B cell (primary cell): ENCODE data around the gene PROM2. TPM values are rescaled to one million over a fixed set of nuclear protein-coding genes. Genes with fewer than 3 reads are reported as not detected.

Experiments used
- ATAC-seq: fragments of 200-7000 bp; cut with Tn5 transposase; one replicate; pipeline ENCODE4 v1.10.0; 2021; ENCODE audit warnings: low read depth, mild to moderate bottlenecking, moderate number of reproducible peaks, moderate library complexity
- CTCF ChIA-PET: fragments of 350-600 bp; sonication (Branson Sonifier 250); formaldehyde crosslinking; loops from one replicate; lab custom pipeline; 2021; ENCODE audit warnings: antibody characterized with exemption, inconsistent platforms; lab: Charles Lee
- POLR2A ChIA-PET: fragments of 350-600 bp; sonication (Branson Sonifier 250); formaldehyde crosslinking; loops from one replicate; lab custom pipeline; 2021; ENCODE audit warnings: antibody characterized with exemption; lab: Charles Lee
- DNase-seq: peaks from one replicate; pipeline ENCODE4 v3.0.0; 2013
- H2AFZ ChIP-seq: 2 replicates; pipeline ENCODE4 v1.6.1; 2012; ENCODE audit warnings: mild to moderate bottlenecking, low read depth, low read length; ENCODE audit not compliant: insufficient read depth, poor library complexity, severe bottlenecking
- H3K27ac ChIP-seq, 2 donors: 1 replicate in 1 of 2; 2 replicates in 1 of 2; pipeline ENCODE4 v1.5.1; 2012 to 2013; ENCODE audit warnings: low read length in 2 of 2, mild to moderate bottlenecking in 2 of 2, moderate library complexity in 1 of 2
- H3K27me3 ChIP-seq, 4 experiments: fragments of 200-600 bp in 1 of 4; sonication (generic) in 1 of 4; replicated peaks in 1 of 4; 1 replicate in 2 of 4; 2 replicates in 2 of 4; pipeline versions ENCODE4 v1.6.1 to v1.7.0; 2013 to 2016; ENCODE audit warnings: low read length in 3 of 4, mild to moderate bottlenecking in 2 of 4, mixed read lengths in 1 of 4, moderate library complexity in 1 of 4; ENCODE audit not compliant: insufficient read depth in 4 of 4, control insufficient read depth in 3 of 4; ENCODE audit errors: control extremely low read depth in 1 of 4
- H3K36me3 ChIP-seq, 2 experiments: replicated peaks in 1 of 2; 1 replicate in 1 of 2; 2 replicates in 1 of 2; pipeline versions ENCODE4 v1.6.1 to v1.7.1; 2013; ENCODE audit warnings: low read length in 1 of 2; ENCODE audit not compliant: insufficient read depth in 2 of 2, control insufficient read depth in 1 of 2; ENCODE audit errors: control extremely low read depth in 1 of 2, extremely low read depth in 1 of 2
- H3K4me1 ChIP-seq, 2 donors: fragments of 200-600 bp in 1 of 2; sonication (generic) in 1 of 2; 1 replicate in 1 of 2; 2 replicates in 1 of 2; pipeline versions ENCODE4 v1.5.1 to v1.6.1; 2013 to 2017; ENCODE audit warnings: low read length in 2 of 2; ENCODE audit not compliant: control insufficient read depth in 2 of 2, insufficient read depth in 2 of 2
- H3K4me2 ChIP-seq: replicated peaks from 2 replicates; pipeline ENCODE3; 2012; ENCODE audit warnings: mild to moderate bottlenecking, low read depth, low read length; ENCODE audit not compliant: poor library complexity, severe bottlenecking
- H3K4me3 ChIP-seq, 5 experiments: fragments of 200-600 bp in 1 of 5; sonication (generic) in 1 of 5; 1 replicate in 3 of 5; 2 replicates in 2 of 5; pipeline versions ENCODE4 v1.5.1 to v1.7.0; 2011 to 2016; ENCODE audit warnings: low read length in 4 of 5, mild to moderate bottlenecking in 4 of 5, low read depth in 2 of 5, control low read depth in 1 of 5, moderate library complexity in 1 of 5; ENCODE audit not compliant: insufficient read depth in 1 of 5; ENCODE audit errors: control extremely low read depth in 1 of 5, extremely low read depth in 1 of 5
- H3K79me2 ChIP-seq: fragments of 200-600 bp; sonication (generic); one replicate; pipeline ENCODE4 v1.6.0; 2016; ENCODE audit warnings: low read length; ENCODE audit not compliant: control insufficient read depth, insufficient read depth
- H3K9ac ChIP-seq: fragments of 200-600 bp; sonication (generic); 2 replicates; pipeline ENCODE4 v1.6.1; 2017; ENCODE audit warnings: mild to moderate bottlenecking, low read length, moderate library complexity
- H3K9me3 ChIP-seq, 3 donors: one replicate each; pipeline versions ENCODE4 v1.6.1 to v1.7.1; 2013; ENCODE audit warnings: low read length in 2 of 3; ENCODE audit not compliant: control insufficient read depth in 2 of 3, insufficient read depth in 1 of 3; ENCODE audit errors: control extremely low read depth in 1 of 3
- H4K20me1 ChIP-seq: 2 replicates; pipeline ENCODE4 v1.6.0; 2012; ENCODE audit warnings: mild to moderate bottlenecking, low read length; ENCODE audit not compliant: insufficient read depth, control insufficient read depth, poor library complexity, severe bottlenecking
- H3K27ac Mint-ChIP-seq: one replicate; pipeline ENCODE4 v1.8.0; 2021; ENCODE audit warnings: mixed read lengths
- H3K27me3 Mint-ChIP-seq: one replicate; pipeline ENCODE4 v1.8.0; 2021; ENCODE audit warnings: mixed read lengths
- H3K4me1 Mint-ChIP-seq: one replicate; pipeline ENCODE4 v1.8.0; 2021; ENCODE audit warnings: mixed read lengths
- H3K4me3 Mint-ChIP-seq: one replicate; pipeline ENCODE4 v1.8.0; 2021; ENCODE audit warnings: mixed read lengths
- H3K9me3 Mint-ChIP-seq: one replicate; pipeline ENCODE4 v1.8.0; 2022; ENCODE audit warnings: mixed read lengths; ENCODE audit not compliant: insufficient read depth
- EZH2 ChIP-seq: IDR thresholded peaks from 2 replicates; pipeline ENCODE4 v1.6.1; 2012; ENCODE audit warnings: borderline replicate concordance, low read depth, mild to moderate bottlenecking, moderate library complexity, low read length; ENCODE audit not compliant: insufficient read depth, poor library complexity, severe bottlenecking
- WGBS: methylation state at CpG from one replicate; pipeline ENCODE4 v1.1.5; 2013; ENCODE audit warnings: missing lambda C conversion rate; ENCODE audit not compliant: insufficient coverage; 5-methylcytosine and 5-hydroxymethylcytosine counted together
- intact Hi-C: fragments of 100-400 bp; cut with micrococcal nuclease; formaldehyde crosslinking; loops from one replicate; pipeline ENCODE4 v1.10.0; 2022
- polyA plus RNA-seq: library from polyadenylated mRNA; depleted of rRNA; stranded (reverse); fragments of >200 nt; gene quantifications from 2 replicates; pipeline ENCODE4 v1.2.3, GENCODE V29; 2012
- total RNA-seq, 2 donors: library from RNA; stranded (reverse); fragments of 120-200 nt in 1 of 2; gene quantifications; 1 replicate in 1 of 2; 2 replicates in 1 of 2; pipeline versions ENCODE4 v1.2.3 to v1.2.4, GENCODE V29; 2013 to 2022
- TF ChIP-seq, protein P1 (sequence below): fragments of 200-600 bp; IDR thresholded peaks from one replicate; pipeline ENCODE4 v1.8.0; 2022; ENCODE audit warnings: antibody characterized with exemption, mild to moderate bottlenecking

PROM2 gene
- total and polyA plus RNA-seq, 2 donors (not counting 1 experiment from before 2014, with no cell fraction given), result 0.67 to 1.3 TPM

DNA sequence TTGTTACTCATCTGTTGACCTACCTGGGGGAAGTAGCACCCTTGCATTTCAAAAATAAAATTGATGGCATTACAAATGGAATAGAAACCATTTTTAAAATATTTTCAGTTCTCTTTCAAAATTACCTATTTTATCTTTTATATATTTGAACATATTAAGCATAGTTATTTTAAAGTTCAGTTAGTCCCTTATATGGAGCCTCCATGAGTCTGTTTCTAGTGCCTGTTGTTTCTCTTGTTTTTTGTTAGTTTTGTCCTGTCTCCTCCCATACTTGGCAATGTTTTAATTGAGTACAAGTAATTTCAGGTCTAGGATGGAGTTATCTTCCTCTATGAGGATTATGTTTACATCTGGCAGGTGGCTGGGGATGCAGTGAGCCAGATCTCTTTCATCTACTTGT is 17.0 kb downstream of the PROM2 start:
- H3K4me1 ChIP-seq, result no peaks in the 10 kb centered on the region
- TF ChIP-seq, protein P1, sequence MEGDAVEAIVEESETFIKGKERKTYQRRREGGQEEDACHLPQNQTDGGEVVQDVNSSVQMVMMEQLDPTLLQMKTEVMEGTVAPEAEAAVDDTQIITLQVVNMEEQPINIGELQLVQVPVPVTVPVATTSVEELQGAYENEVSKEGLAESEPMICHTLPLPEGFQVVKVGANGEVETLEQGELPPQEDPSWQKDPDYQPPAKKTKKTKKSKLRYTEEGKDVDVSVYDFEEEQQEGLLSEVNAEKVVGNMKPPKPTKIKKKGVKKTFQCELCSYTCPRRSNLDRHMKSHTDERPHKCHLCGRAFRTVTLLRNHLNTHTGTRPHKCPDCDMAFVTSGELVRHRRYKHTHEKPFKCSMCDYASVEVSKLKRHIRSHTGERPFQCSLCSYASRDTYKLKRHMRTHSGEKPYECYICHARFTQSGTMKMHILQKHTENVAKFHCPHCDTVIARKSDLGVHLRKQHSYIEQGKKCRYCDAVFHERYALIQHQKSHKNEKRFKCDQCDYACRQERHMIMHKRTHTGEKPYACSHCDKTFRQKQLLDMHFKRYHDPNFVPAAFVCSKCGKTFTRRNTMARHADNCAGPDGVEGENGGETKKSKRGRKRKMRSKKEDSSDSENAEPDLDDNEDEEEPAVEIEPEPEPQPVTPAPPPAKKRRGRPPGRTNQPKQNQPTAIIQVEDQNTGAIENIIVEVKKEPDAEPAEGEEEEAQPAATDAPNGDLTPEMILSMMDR, result no peak
- no peak for TF ChIP-seq EZH2
- ChIA-PET POLR2A (no interaction called here), CTCF (no interaction called here)
- DNase-seq (no peak), ATAC-seq (no peak)
- no peak overlapping the region for H3K27ac ChIP-seq
- H3K79me2 ChIP-seq, result no peaks in the 10 kb centered on the region
- H2AFZ ChIP-seq, result no peak overlapping the region
- no peak overlapping the region for H3K9ac ChIP-seq
- H3K4me3 ChIP-seq, result no peak overlapping the region
- no peak overlapping the region for H3K4me2 ChIP-seq
- Mint-ChIP-seq H3K27ac (no peak overlapping the region), H3K4me1 (no peaks in the 10 kb centered on the region), H3K9me3 (peaks cover 9% of the 10 kb centered on the region), H3K4me3 (no peak overlapping the region), H3K27me3 (no peaks in the 10 kb centered on the region)
- H3K36me3 ChIP-seq, result no peaks in the 10 kb centered on the region
- intact Hi-C loops, result no loop called here
- no peaks in the 10 kb centered on the region for H3K27me3 ChIP-seq
- H4K20me1 ChIP-seq, result no peaks in the 10 kb centered on the region
- peaks cover 2 to 42% (median 4%) of the 10 kb centered on the region in 3 donors for H3K9me3 ChIP-seq

DNA sequence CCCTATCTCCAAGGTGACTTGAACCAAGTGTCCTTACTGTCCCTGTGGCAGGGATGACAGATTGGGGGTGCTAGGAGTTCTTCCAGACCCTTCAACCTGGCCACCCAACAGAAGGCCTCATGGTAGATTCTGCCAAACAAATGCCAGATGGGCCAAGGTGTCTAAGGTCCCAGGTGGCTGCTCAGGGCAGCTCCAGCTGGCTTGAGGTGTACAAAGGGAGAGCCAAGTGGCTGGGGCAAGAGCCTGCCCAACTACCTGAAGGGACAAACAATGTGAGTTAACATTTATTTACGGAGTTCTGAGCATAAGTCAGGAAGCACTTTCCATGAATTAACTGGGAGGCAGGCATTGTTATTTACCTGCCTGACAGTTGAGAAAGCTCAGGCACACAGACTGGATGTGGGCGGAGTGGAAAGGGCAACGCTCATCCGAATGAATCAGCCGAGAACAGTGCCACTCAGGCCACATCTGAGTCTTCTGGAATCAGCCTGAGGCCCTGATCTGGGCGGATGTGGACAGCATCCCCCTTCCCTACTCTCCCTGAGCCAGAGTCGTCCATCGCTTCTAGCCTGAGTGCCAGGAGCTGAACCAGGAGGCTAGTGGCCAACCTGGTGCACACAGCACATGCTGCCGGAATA is 18.5 kb downstream of the PROM2 start:
- Histone ChIP-seq H3K4me3 (no peak overlapping the region), H3K79me2 (no peaks in the 10 kb centered on the region), H3K9ac (no peak overlapping the region), H3K27ac (no peak overlapping the region), H3K9me3 (peaks cover 2 to 42% (median 4%) of the 10 kb centered on the region in 3 donors), H3K36me3 (no peaks in the 10 kb centered on the region), H3K4me1 (no peaks in the 10 kb centered on the region), H4K20me1 (no peaks in the 10 kb centered on the region), H2AFZ (no peak overlapping the region), H3K4me2 (no peak overlapping the region), H3K27me3 (no peaks in the 10 kb centered on the region)
- ChIA-PET POLR2A (no interaction called here), CTCF (no interaction called here)
- intact Hi-C loops, result no loop called here
- no peaks in the 10 kb centered on the region for H3K4me1 Mint-ChIP-seq
- TF ChIP-seq, protein P1, result no peak
- no peak for TF ChIP-seq EZH2
- H3K27ac Mint-ChIP-seq, result no peak overlapping the region
- H3K4me3 Mint-ChIP-seq, result no peak overlapping the region
- DNase-seq (no peak), ATAC-seq (no peak)
- no peaks in the 10 kb centered on the region for H3K27me3 Mint-ChIP-seq
- 86% methylated on average over 9 of the region's 9 CpGs for WGBS
- H3K9me3 Mint-ChIP-seq, result peaks cover 9% of the 10 kb centered on the region
